ENCODE results near the gene AUTS2. TPM values are rescaled to one million over a fixed set of nuclear protein-coding genes. Genes with fewer than 3 reads are reported as not detected.

AUTS2 gene
- total and polyA plus RNA-seq, 10 of the 15 experiments (the other 5 are each of a cell fraction or from before 2014, with no cell fraction given) = 6.4 to 55.6 (median 21.6) TPM

DNA sequence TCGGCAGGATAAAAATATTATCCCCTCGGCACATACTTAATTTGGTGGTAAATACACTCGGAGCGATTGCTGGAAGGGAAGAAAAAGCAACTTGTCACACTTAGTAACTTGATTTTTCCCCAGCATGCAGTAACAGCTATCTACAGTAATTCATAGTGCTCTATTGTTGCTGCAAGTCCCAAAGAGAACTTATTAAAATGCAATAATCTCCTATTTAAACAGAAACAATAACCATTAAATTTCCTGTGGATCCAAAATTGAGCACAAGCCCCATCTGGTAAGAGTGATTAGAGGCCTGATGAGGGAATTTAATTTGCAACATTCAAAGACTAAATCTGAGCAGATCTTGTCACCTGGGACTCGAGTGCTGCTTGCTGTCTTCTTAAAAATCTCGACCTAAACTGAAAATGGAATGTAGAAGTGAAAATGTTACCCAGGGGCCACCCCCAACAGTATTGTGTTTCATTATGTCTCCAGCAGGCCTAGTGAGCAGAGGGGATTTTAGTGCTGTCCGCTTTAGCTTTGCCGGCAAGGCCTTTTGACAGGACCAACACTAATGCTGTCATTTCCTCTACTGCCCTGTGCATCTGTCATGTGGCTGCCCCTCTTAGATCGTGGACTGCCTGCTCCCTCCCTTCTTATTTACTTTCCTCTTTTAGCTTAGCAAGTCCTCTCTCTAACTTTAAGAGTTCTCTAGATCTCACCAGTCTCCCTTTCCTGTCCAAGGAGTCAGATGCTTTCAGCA is 639.7 kb downstream of the AUTS2 start (continued):
- TF ChIP-seq PAX5 (IDR thresholded peaks at IDR 0.05; ENCODE audit: borderline replicate concordance, low read depth, low read length) (0 out of 2 replicates have a peak, but pooled peaks have one; percentile 23), YBX1 (IDR thresholded peaks at IDR 0.05) (no peak), NFXL1 (IDR thresholded peaks at IDR 0.05; ENCODE audit: borderline replicate concordance) (no peak), EED (IDR thresholded peaks at IDR 0.05; ENCODE audit: low read depth) (peak; percentile 45), SREBF1 (IDR thresholded peaks at IDR 0.05; ENCODE audit: low read length) (no peak), NR2C1 (IDR thresholded peaks at IDR 0.05) (no peak), BMI1 (IDR thresholded peaks at IDR 0.05; ENCODE audit: borderline replicate concordance) (no peak), RFX5 (IDR thresholded peaks at IDR 0.05; ENCODE audit: low read depth, low read length) (no peak), FOXK2 (IDR thresholded peaks at IDR 0.05) (no peak), NRF1 (conservative IDR thresholded peaks at IDR 0.05; ENCODE audit: low read depth, low read length) (no peak), BRCA1 (IDR thresholded peaks at IDR 0.05; ENCODE audit: low read depth, low read length) (no peak), SREBF2 (IDR thresholded peaks at IDR 0.05; ENCODE audit: low read length) (no peak), DPF2 (IDR thresholded peaks at IDR 0.05) (peak; percentile 76), ZSCAN29 (IDR thresholded peaks at IDR 0.05) (no peak), SUPT20H (IDR thresholded peaks at IDR 0.05; ENCODE audit: borderline replicate concordance, control insufficient read depth, low read depth, low read length) (no peak), ZNF24 (IDR thresholded peaks at IDR 0.05) (peak; percentile 86), GABPA (IDR thresholded peaks at IDR 0.05; ENCODE audit: low read depth) (peak; percentile 57; the same call in 1 of the 2 replicates), TCF7 (IDR thresholded peaks at IDR 0.05; ENCODE audit: borderline replicate concordance) (no peak), ZBTB33 (IDR thresholded peaks at IDR 0.05) (no peak), HDGF (IDR thresholded peaks at IDR 0.05) (no peak)
- TF ChIP-seq, protein P1, sequence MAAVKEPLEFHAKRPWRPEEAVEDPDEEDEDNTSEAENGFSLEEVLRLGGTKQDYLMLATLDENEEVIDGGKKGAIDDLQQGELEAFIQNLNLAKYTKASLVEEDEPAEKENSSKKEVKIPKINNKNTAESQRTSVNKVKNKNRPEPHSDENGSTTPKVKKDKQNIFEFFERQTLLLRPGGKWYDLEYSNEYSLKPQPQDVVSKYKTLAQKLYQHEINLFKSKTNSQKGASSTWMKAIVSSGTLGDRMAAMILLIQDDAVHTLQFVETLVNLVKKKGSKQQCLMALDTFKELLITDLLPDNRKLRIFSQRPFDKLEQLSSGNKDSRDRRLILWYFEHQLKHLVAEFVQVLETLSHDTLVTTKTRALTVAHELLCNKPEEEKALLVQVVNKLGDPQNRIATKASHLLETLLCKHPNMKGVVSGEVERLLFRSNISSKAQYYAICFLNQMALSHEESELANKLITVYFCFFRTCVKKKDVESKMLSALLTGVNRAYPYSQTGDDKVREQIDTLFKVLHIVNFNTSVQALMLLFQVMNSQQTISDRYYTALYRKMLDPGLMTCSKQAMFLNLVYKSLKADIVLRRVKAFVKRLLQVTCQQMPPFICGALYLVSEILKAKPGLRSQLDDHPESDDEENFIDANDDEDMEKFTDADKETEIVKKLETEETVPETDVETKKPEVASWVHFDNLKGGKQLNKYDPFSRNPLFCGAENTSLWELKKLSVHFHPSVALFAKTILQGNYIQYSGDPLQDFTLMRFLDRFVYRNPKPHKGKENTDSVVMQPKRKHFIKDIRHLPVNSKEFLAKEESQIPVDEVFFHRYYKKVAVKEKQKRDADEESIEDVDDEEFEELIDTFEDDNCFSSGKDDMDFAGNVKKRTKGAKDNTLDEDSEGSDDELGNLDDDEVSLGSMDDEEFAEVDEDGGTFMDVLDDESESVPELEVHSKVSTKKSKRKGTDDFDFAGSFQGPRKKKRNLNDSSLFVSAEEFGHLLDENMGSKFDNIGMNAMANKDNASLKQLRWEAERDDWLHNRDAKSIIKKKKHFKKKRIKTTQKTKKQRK (IDR thresholded peaks at IDR 0.05; ENCODE audit: low read depth, low read length) = no peak
- TF ChIP-seq, protein P2, sequence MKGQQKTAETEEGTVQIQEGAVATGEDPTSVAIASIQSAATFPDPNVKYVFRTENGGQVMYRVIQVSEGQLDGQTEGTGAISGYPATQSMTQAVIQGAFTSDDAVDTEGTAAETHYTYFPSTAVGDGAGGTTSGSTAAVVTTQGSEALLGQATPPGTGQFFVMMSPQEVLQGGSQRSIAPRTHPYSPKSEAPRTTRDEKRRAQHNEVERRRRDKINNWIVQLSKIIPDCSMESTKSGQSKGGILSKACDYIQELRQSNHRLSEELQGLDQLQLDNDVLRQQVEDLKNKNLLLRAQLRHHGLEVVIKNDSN (IDR thresholded peaks at IDR 0.05; ENCODE audit: borderline replicate concordance, extremely low read length, insufficient read depth, low read depth, low read length) = peak; percentile 20
- TF ChIP-seq, protein P3, sequence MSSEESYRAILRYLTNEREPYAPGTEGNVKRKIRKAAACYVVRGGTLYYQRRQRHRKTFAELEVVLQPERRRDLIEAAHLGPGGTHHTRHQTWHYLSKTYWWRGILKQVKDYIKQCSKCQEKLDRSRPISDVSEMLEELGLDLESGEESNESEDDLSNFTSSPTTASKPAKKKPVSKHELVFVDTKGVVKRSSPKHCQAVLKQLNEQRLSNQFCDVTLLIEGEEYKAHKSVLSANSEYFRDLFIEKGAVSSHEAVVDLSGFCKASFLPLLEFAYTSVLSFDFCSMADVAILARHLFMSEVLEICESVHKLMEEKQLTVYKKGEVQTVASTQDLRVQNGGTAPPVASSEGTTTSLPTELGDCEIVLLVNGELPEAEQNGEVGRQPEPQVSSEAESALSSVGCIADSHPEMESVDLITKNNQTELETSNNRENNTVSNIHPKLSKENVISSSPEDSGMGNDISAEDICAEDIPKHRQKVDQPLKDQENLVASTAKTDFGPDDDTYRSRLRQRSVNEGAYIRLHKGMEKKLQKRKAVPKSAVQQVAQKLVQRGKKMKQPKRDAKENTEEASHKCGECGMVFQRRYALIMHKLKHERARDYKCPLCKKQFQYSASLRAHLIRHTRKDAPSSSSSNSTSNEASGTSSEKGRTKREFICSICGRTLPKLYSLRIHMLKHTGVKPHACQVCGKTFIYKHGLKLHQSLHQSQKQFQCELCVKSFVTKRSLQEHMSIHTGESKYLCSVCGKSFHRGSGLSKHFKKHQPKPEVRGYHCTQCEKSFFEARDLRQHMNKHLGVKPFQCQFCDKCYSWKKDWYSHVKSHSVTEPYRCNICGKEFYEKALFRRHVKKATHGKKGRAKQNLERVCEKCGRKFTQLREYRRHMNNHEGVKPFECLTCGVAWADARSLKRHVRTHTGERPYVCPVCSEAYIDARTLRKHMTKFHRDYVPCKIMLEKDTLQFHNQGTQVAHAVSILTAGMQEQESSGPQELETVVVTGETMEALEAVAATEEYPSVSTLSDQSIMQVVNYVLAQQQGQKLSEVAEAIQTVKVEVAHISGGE (CRISPR knock-in tag; IDR thresholded peaks at IDR 0.05) = no peak

All from GM12878 (cell line).